Measurements from ENCODE around the gene TNS3.

- no peak for TF ChIP-seq CTCF (IDR thresholded peaks at IDR 0.05; ENCODE audit: insufficient read depth, low read depth, low read length)
- TF ChIP-seq EZH2 (IDR thresholded peaks at IDR 0.05; ENCODE audit: insufficient read depth, low read length) = no peak
These were observed 198.0 kb downstream of the TNS3 start for GRCh38 chr7:47383696-47384445.
